Keratinocyte (primary cell): ENCODE measurements around the gene POR. TPM values are rescaled to one million over a fixed set of nuclear protein-coding genes. Genes with fewer than 3 reads are reported as not detected.

ENCODE experiments used
- DNase-seq: peaks from one replicate; pipeline ENCODE4 v3.0.0-alpha.2; 2011; ENCODE audit warnings: low read depth, missing footprints, low spot score
- FAIRE-seq: peaks from 2 replicates; lab custom pipeline; 2011; peaks lifted over from hg19 to GRCh38; lab: Jason Lieb, UNC
- H2AFZ ChIP-seq: 2 replicates; pipeline ENCODE4 v1.6.0; 2012; ENCODE audit warnings: low read length, control low read depth, inconsistent platforms; ENCODE audit not compliant: control insufficient read depth
- H3K27ac ChIP-seq: 2 replicates; pipeline ENCODE4 v1.5.1; 2011; ENCODE audit warnings: low read length; ENCODE audit not compliant: control insufficient read depth, insufficient read depth
- H3K27me3 ChIP-seq: 3 replicates; pipeline ENCODE4 v1.6.0; 2011; ENCODE audit warnings: low read length; ENCODE audit not compliant: control insufficient read depth, insufficient read depth; ENCODE audit errors: extremely low read depth
- H3K36me3 ChIP-seq, 2 experiments: 2 replicates in 1 of 2; 3 replicates in 1 of 2; pipeline ENCODE4 v1.5.1; 2011; ENCODE audit warnings: low read length in 2 of 2, mild to moderate bottlenecking in 1 of 2; ENCODE audit not compliant: control insufficient read depth in 2 of 2, insufficient read depth in 2 of 2; ENCODE audit errors: extremely low read depth in 1 of 2
- H3K4me1 ChIP-seq: 3 replicates; pipeline ENCODE4 v1.5.1; 2011; ENCODE audit warnings: low read length; ENCODE audit not compliant: control insufficient read depth, insufficient read depth; ENCODE audit errors: extremely low read depth
- H3K4me2 ChIP-seq: 3 replicates; pipeline ENCODE4 v1.6.0; 2011; ENCODE audit warnings: low read depth, low read length; ENCODE audit not compliant: control insufficient read depth, insufficient read depth; ENCODE audit errors: extremely low read depth
- H3K4me3 ChIP-seq, 3 experiments: fragments of 200-600 bp in 1 of 3; sonication (generic) in 1 of 3; 2 replicates in 2 of 3; 3 replicates in 1 of 3; pipeline ENCODE4 v1.5.1; 2011 to 2016; ENCODE audit warnings: low read length in 3 of 3, mild to moderate bottlenecking in 3 of 3, control low read depth in 2 of 3, inconsistent platforms in 1 of 3, low read depth in 1 of 3, mixed read lengths in 1 of 3, mixed run types in 1 of 3, moderate library complexity in 1 of 3; ENCODE audit not compliant: control insufficient read depth in 2 of 3, insufficient read depth in 2 of 3; ENCODE audit errors: extremely low read depth in 1 of 3
- H3K79me2 ChIP-seq: 2 replicates; pipeline ENCODE4 v1.6.0; 2012; ENCODE audit warnings: low read length; ENCODE audit not compliant: control insufficient read depth, insufficient read depth
- H3K9ac ChIP-seq: 3 replicates; pipeline ENCODE4 v1.6.0; 2011; ENCODE audit warnings: low read length; ENCODE audit not compliant: control insufficient read depth, insufficient read depth; ENCODE audit errors: extremely low read depth
- H3K9me1 ChIP-seq: 3 replicates; pipeline ENCODE4 v1.6.0; 2011; ENCODE audit warnings: low read length; ENCODE audit not compliant: control insufficient read depth, insufficient read depth; ENCODE audit errors: extremely low read depth
- H3K9me3 ChIP-seq: 2 replicates; pipeline ENCODE4 v1.5.1; 2012; ENCODE audit warnings: low read depth, low read length; ENCODE audit not compliant: control insufficient read depth
- H4K20me1 ChIP-seq: 3 replicates; pipeline ENCODE4 v1.6.0; 2011; ENCODE audit warnings: low read length; ENCODE audit not compliant: control insufficient read depth, insufficient read depth; ENCODE audit errors: extremely low read depth
- CTCF ChIP-seq, 3 experiments: IDR thresholded peaks in 1 of 3; conservative IDR thresholded peaks in 1 of 3; optimal IDR thresholded peaks in 1 of 3; 2 replicates in 2 of 3; 3 replicates in 1 of 3; pipeline versions ENCODE3 to v1.5.1; 2011; ENCODE audit warnings: low read length in 3 of 3, mild to moderate bottlenecking in 3 of 3, moderate library complexity in 2 of 3, control low read depth in 1 of 3, inconsistent platforms in 1 of 3; ENCODE audit not compliant: insufficient read depth in 2 of 3; ENCODE audit errors: extremely low read depth in 1 of 3
- EZH2 ChIP-seq: IDR thresholded peaks from one replicate; pipeline ENCODE4 v1.6.1; 2012; ENCODE audit warnings: inconsistent platforms, mild to moderate bottlenecking, low read length, moderate library complexity
- dilution Hi-C: fragments of 300-500 bp; cut with MboI; formaldehyde crosslinking; loops from one replicate; pipeline ENCODE4 v1.7.0; 2020; ENCODE audit warnings: low sequenced_read_pairs; ENCODE audit not compliant: extremely low pct_ligation_motif_present
- polyA plus RNA-seq, 5 experiments: library from polyadenylated mRNA; depleted of rRNA in 3 of 5; stranded (reverse) in 3 of 5; stranded (forward) in 1 of 5; unstranded in 1 of 5; fragments of >200 nt; gene quantifications; 1 replicate in 1 of 5; 2 replicates in 3 of 5; 3 replicates in 1 of 5; pipeline versions ENCODE4 v1.2.1 to v1.2.3, GENCODE V29; 2011 to 2012; ENCODE audit warnings: missing spikeins in 2 of 5, low read depth in 1 of 5, low replicate concordance in 1 of 5

The POR gene
- polyA plus RNA-seq, 1 donor (not counting 4 experiments of a cell fraction or from before 2014, with no cell fraction given): 28.6 TPM

DNA sequence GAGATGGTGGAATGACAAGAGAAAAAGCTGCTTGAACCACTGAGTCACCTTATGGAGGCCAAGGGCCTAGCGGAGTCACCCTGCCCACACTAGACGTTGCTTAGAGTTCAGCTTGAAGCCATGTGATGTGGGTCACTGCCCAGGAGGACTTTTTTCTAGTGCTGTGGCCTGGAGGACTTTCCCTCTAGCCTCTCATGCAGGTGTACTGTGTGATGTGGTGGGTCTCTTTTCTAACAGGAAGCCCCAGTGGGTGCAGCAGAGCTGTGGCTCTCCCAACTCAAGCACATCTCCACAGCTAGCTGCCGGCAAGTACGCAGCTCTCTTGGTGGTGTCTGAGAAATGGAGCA lies 13.6 kb downstream of the POR start:
- H3K27ac ChIP-seq: no peak overlapping the region
- no peak for DNase-seq
- no peak overlapping the region for H2AFZ ChIP-seq
- no peaks in the 10 kb centered on the region for H3K9me1 ChIP-seq
- TF ChIP-seq EZH2 (no peak), CTCF (optimal IDR thresholded peaks at IDR 0.05 in 1 of 3, IDR thresholded peaks at IDR 0.05 in 1 of 3, conservative IDR thresholded peaks at IDR 0.05 in 1 of 3; ENCODE audit: extremely low read depth in 1 of 3, insufficient read depth in 2 of 3, low read length in 3 of 3) (no peak)
- dilution Hi-C loops: no loop called here
- peaks cover 2% of the 10 kb centered on the region for H4K20me1 ChIP-seq
- no peaks in the 10 kb centered on the region for H3K9me3 ChIP-seq
- peaks cover 19% of the 10 kb centered on the region for H3K79me2 ChIP-seq
- H3K4me1 ChIP-seq: no peaks in the 10 kb centered on the region
- H3K27me3 ChIP-seq: no peaks in the 10 kb centered on the region
- H3K4me3 ChIP-seq: no peak overlapping the region
- no peak for FAIRE-seq
- H3K9ac ChIP-seq: no peak overlapping the region
- H3K4me2 ChIP-seq: no peak overlapping the region
- H3K36me3 ChIP-seq: peaks cover 2 to 6% of the 10 kb centered on the region in 2 experiments

- H3K9me1 ChIP-seq: no peaks in the 10 kb centered on the region
- H3K36me3 ChIP-seq: peaks cover 2 to 5% of the 10 kb centered on the region in 2 experiments
- H3K4me3 ChIP-seq: no peak overlapping the region
- DNase-seq: no peak
- H3K4me2 ChIP-seq: no peak overlapping the region
- no peaks in the 10 kb centered on the region for H3K9me3 ChIP-seq
- H3K27me3 ChIP-seq: no peaks in the 10 kb centered on the region
- no peak overlapping the region for H3K9ac ChIP-seq
- no peaks in the 10 kb centered on the region for H3K4me1 ChIP-seq
- no peak overlapping the region for H3K27ac ChIP-seq
- H3K79me2 ChIP-seq: peaks cover 16% of the 10 kb centered on the region
- dilution Hi-C loops: no loop called here
- H2AFZ ChIP-seq: no peak overlapping the region
- H4K20me1 ChIP-seq: peaks cover 2% of the 10 kb centered on the region
- no peak for TF ChIP-seq CTCF (optimal IDR thresholded peaks at IDR 0.05 in 1 of 3, IDR thresholded peaks at IDR 0.05 in 1 of 3, conservative IDR thresholded peaks at IDR 0.05 in 1 of 3; ENCODE audit: extremely low read depth in 1 of 3, insufficient read depth in 2 of 3, low read length in 3 of 3)
- TF ChIP-seq EZH2: no peak
- FAIRE-seq: no peak
Observed at GRCh38 chr7:75931680-75932079, 16.7 kb downstream of the POR start.
